GM18505 (cell line): ENCODE measurements around the gene DNPEP.

Experiments
- ATAC-seq: cut with Tn5 transposase; IDR thresholded peaks from one replicate; pipeline ENCODE4 v1.9.1; 2021; ENCODE audit not compliant: unreplicated experiment
- POLR2A ChIP-seq: IDR thresholded peaks from 4 replicates; pipeline ENCODE4 v1.6.1; 2011; ENCODE audit warnings: borderline replicate concordance; ENCODE audit not compliant: insufficient read depth, insufficient read length; ENCODE audit errors: extremely low read depth

DNPEP gene

GRCh38 chr2:219426068-219426443 lies 38.3 kb upstream of the DNPEP start:
- ATAC-seq, result no peak
- TF ChIP-seq POLR2A, result no peak

GRCh38 chr2:219425238-219426067 lies 37.7 kb upstream of the DNPEP start:
- TF ChIP-seq POLR2A, result no peak
- no peak for ATAC-seq

GRCh38 chr2:219423652-219424377 lies 36.1 kb upstream of the DNPEP start:
- ATAC-seq, result no peak
- no peak for TF ChIP-seq POLR2A

GRCh38 chr2:219422952-219423534 lies 35.3 kb upstream of the DNPEP start:
- ATAC-seq, result no peak
- no peak for TF ChIP-seq POLR2A

DNA sequence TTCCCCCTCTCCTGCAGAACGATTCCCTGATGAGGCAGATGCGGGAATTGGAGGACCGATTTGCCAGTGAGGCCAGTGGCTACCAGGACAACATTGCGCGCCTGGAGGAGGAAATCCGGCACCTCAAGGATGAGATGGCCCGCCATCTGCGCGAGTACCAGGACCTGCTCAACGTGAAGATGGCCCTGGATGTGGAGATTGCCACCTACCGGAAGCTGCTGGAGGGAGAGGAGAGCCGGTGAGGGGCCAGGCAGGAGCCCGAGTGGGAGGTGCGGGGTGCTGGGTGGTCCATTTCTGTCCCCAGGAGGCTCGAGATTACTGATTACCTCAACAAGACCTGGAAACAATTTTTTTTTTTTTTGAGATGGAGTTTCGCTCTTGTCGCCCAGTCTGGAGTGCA lies 33.6 kb upstream of the DNPEP start:
- ATAC-seq, result no peak
- TF ChIP-seq POLR2A, result no peak

DNA sequence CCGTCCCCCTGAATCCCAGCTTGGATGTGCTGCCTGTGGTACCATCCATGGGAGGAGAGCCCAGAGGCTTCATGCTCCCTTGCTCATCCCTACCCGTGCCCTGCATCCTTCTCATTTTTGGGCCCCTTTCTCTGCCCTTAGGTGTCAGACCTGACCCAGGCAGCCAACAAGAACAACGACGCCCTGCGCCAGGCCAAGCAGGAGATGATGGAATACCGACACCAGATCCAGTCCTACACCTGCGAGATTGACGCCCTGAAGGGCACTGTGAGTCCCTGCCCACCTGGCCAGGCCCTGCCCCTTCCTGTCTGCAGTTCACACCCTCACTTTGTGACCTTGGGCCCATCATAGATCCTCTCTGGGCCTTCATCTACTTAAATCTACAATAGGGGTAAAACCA lies 33.0 kb upstream of the DNPEP start:
- no peak for ATAC-seq
- no peak for TF ChIP-seq POLR2A

DNA sequence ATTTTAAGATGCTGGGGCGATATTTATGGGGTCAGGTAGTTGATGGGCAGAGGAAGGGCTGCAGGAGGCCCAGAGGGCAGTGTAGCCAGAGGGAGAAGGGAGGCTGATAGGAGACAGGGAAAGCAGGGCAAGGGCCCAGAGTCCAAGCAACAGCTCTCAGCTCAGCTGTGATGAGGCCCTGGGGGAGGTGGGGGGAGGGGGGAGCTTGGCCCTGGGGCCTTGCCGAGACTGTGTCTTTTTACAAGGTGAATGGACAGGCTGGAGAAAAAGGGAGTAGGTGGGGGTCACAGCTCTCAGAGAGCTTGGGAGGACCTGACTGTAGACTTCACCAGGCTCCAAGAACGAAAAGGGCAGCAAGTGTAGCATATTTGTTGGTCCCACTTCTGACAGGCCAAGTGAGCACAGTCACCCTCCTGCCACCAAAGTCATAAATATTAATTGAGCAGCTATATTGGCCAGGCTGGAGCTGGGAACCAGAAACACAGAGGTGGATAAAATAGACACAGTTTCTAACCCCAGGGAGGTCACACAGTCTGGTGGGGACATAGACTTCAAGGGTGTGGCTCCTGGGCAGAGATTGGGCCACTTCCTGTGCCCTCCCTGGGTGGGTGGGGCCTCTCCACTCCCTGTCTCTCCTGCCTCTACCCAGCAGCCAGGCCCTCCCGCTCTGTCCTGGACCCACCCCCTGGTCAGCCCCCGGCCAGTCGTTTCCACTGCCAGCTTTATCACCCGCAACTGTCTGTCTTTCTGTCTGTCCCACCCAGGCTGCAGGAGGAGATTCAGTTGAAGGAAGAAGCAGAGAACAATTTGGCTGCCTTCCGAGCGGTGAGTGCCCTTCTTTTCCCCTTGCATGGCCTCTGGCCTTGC lies 31.9 kb upstream of the DNPEP start:
- ATAC-seq, result no peak
- no peak for TF ChIP-seq POLR2A

DNA sequence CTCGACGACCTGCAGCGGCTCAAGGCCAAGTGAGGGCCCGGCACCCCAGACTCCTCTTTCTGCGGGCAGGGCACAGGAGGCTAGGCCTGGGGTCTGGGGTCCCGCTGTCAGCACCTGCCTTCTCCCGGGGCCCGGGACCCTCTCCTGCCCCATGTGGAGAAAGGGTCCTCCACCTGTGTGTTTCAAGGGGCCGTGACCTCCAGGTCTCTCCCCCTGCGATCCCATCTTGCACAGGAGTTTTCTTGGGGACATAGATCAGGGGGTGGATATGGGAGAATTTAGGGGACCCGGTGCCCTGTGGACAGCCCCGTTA lies 31.3 kb upstream of the DNPEP start:
- TF ChIP-seq POLR2A, result no peak
- ATAC-seq, result no peak

DNA sequence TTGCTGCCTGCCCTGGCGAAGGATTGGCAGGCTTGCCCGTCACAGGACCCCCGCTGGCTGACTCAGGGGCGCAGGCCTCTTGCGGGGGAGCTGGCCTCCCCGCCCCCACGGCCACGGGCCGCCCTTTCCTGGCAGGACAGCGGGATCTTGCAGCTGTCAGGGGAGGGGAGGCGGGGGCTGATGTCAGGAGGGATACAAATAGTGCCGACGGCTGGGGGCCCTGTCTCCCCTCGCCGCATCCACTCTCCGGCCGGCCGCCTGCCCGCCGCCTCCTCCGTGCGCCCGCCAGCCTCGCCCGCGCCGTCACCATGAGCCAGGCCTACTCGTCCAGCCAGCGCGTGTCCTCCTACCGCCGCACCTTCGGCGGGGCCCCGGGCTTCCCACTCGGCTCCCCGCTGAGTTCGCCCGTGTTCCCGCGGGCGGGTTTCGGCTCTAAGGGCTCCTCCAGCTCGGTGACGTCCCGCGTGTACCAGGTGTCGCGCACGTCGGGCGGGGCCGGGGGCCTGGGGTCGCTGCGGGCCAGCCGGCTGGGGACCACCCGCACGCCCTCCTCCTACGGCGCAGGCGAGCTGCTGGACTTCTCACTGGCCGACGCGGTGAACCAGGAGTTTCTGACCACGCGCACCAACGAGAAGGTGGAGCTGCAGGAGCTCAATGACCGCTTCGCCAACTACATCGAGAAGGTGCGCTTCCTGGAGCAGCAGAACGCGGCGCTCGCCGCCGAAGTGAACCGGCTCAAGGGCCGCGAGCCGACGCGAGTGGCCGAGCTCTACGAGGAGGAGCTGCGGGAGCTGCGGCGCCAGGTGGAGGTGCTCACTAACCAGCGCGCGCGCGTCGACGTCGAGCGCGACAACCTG lies 30.7 kb upstream of the DNPEP start, which contains the start of gene DES:
DES (plus strand) TSS at position 223 of the 857 bp plus-strand sequence; CDS start at position 309, 86 bp downstream.
- no peak for ATAC-seq
- no peak for TF ChIP-seq POLR2A

- no peak for ATAC-seq
- TF ChIP-seq POLR2A, result no peak
Observed at GRCh38 chr2:219417374-219417773, 29.7 kb upstream of the DNPEP start.

- no peak for ATAC-seq
- TF ChIP-seq POLR2A, result no peak
Observed at GRCh38 chr2:219416938-219417337, 29.2 kb upstream of the DNPEP start.

GRCh38 chr2:219416235-219416602 lies 28.5 kb upstream of the DNPEP start:
- no peak for TF ChIP-seq POLR2A
- no peak for ATAC-seq
